HEK293 (cell line): ENCODE data around the gene IDH1.

Experiments
- CTCF ChIA-PET: fragments of 350-600 bp; formaldehyde crosslinking; extraction: SDS; loops from one replicate; lab custom pipeline; 2021; ENCODE audit warnings: antibody characterized with exemption; lab: Yijun Ruan, JAX
- POLR2A ChIA-PET: fragments of 300-600 bp; formaldehyde crosslinking; extraction: SDS; loops from one replicate; lab custom pipeline; 2020; ENCODE audit warnings: antibody characterized with exemption, inconsistent platforms; lab: Yijun Ruan, JAX
- H3K27ac ChIP-seq: fragments of 200-500 bp; sonication (Bioruptor generic); 2 replicates; pipeline ENCODE4 v1.5.1; 2014; ENCODE audit warnings: low read depth, low read length, control low read depth, inconsistent platforms; ENCODE audit errors: extremely low read depth
- H3K36me3 ChIP-seq, 2 experiments: fragments of 200-500 bp in 1 of 2; sonication (Bioruptor generic) in 1 of 2; 1 replicate in 1 of 2; 2 replicates in 1 of 2; pipeline ENCODE4 v1.5.1; 2014 to 2017; ENCODE audit warnings: inconsistent platforms in 2 of 2, low read length in 2 of 2; ENCODE audit not compliant: control insufficient read depth in 2 of 2, insufficient read depth in 1 of 2
- H3K4me1 ChIP-seq: fragments of 200-500 bp; sonication (Bioruptor generic); 2 replicates; pipeline ENCODE4 v1.5.1; 2014; ENCODE audit warnings: mild to moderate bottlenecking, low read length, inconsistent platforms; ENCODE audit not compliant: control insufficient read depth, insufficient read depth
- H3K4me3 ChIP-seq: 2 replicates; pipeline ENCODE4 v1.5.1; 2011; ENCODE audit warnings: low read depth, mild to moderate bottlenecking, control low read depth, low read length, moderate library complexity
- H3K9me3 ChIP-seq: fragments of 200-500 bp; sonication (Bioruptor generic); 2 replicates; pipeline ENCODE4 v1.5.1; 2014; ENCODE audit warnings: low read depth, low read length, inconsistent platforms; ENCODE audit not compliant: control insufficient read depth, insufficient read depth
- EGR2 ChIP-seq: fragments of 450-650 bp; formaldehyde crosslinking; IDR thresholded peaks from 2 replicates; pipeline ENCODE4 v1.5.1; 2016; ENCODE audit warnings: low read depth, missing biosample characterization, missing genetic modification characterization
- GFI1B ChIP-seq: fragments of 450-650 bp; formaldehyde crosslinking; IDR thresholded peaks from 2 replicates; pipeline ENCODE4 v1.5.1; 2016; ENCODE audit warnings: missing biosample characterization, missing genetic modification characterization
- MEIS1 ChIP-seq: sonication (generic); formaldehyde crosslinking; IDR thresholded peaks from 2 replicates; pipeline ENCODE4 v1.8.1; 2022; ENCODE audit warnings: missing genetic modification reagents, mild to moderate bottlenecking, borderline replicate concordance
- OSR2 ChIP-seq: fragments of 450-650 bp; formaldehyde crosslinking; IDR thresholded peaks from 2 replicates; pipeline ENCODE4 v1.5.1; 2016; ENCODE audit warnings: missing biosample characterization, missing genetic modification characterization
- OVOL3 ChIP-seq: fragments of 450-650 bp; formaldehyde crosslinking; IDR thresholded peaks from 2 replicates; pipeline ENCODE4 v1.5.1; 2016; ENCODE audit warnings: missing biosample characterization, missing genetic modification characterization
- PBX3 ChIP-seq: sonication (generic); formaldehyde crosslinking; IDR thresholded peaks from 2 replicates; pipeline ENCODE4 v1.8.1; 2022; ENCODE audit warnings: mild to moderate bottlenecking, moderate library complexity, missing genetic modification reagents
- SALL2 ChIP-seq: fragments of 450-650 bp; formaldehyde crosslinking; IDR thresholded peaks from 2 replicates; pipeline ENCODE4 v1.5.0; 2017; ENCODE audit warnings: missing biosample characterization, mild to moderate bottlenecking, missing genetic modification characterization, borderline replicate concordance
- ZBTB20 ChIP-seq: fragments of 450-650 bp; formaldehyde crosslinking; IDR thresholded peaks from 2 replicates; pipeline ENCODE4 v1.5.1; 2016; ENCODE audit warnings: missing biosample characterization, missing genetic modification characterization
- ZNF133 ChIP-seq: fragments of 450-650 bp; formaldehyde crosslinking; IDR thresholded peaks from 2 replicates; pipeline ENCODE4 v1.5.1; 2016; ENCODE audit warnings: missing biosample characterization, missing genetic modification characterization
- ZNF138 ChIP-seq: fragments of 450-650 bp; formaldehyde crosslinking; IDR thresholded peaks from 2 replicates; pipeline ENCODE4 v1.5.1; 2016; ENCODE audit warnings: missing biosample characterization, missing genetic modification characterization, borderline replicate concordance
- ZNF19 ChIP-seq: fragments of 450-650 bp; formaldehyde crosslinking; IDR thresholded peaks from 2 replicates; pipeline ENCODE4; 2016; ENCODE audit warnings: missing biosample characterization, missing genetic modification characterization, low read depth
- ZNF302 ChIP-seq: fragments of 450-650 bp; formaldehyde crosslinking; IDR thresholded peaks from 2 replicates; pipeline ENCODE4 v1.5.1; 2016; ENCODE audit warnings: missing biosample characterization, missing genetic modification characterization, low read depth
- ZNF311 ChIP-seq: fragments of 450-650 bp; formaldehyde crosslinking; IDR thresholded peaks from 2 replicates; pipeline ENCODE4 v1.5.1; 2017; ENCODE audit warnings: missing biosample characterization, missing genetic modification characterization, borderline replicate concordance
- ZNF398 ChIP-seq: fragments of 450-650 bp; formaldehyde crosslinking; IDR thresholded peaks from 2 replicates; pipeline ENCODE4 v1.5.1; 2017; ENCODE audit warnings: missing biosample characterization, missing genetic modification characterization
- ZNF416 ChIP-seq: fragments of 450-650 bp; formaldehyde crosslinking; IDR thresholded peaks from 2 replicates; pipeline ENCODE4 v1.5.1; 2016; ENCODE audit warnings: missing biosample characterization, missing genetic modification characterization
- ZNF521 ChIP-seq: fragments of 450-650 bp; formaldehyde crosslinking; IDR thresholded peaks from 2 replicates; pipeline ENCODE4 v1.5.1; 2017; ENCODE audit warnings: missing biosample characterization, mild to moderate bottlenecking, missing genetic modification characterization
- ZNF530 ChIP-seq: fragments of 450-650 bp; formaldehyde crosslinking; IDR thresholded peaks from 2 replicates; pipeline ENCODE4 v1.5.1; 2016; ENCODE audit warnings: low read depth, missing biosample characterization, missing genetic modification characterization
- ZNF596 ChIP-seq: fragments of 450-650 bp; IDR thresholded peaks from 2 replicates; pipeline ENCODE4 v1.5.0; 2018; ENCODE audit warnings: missing biosample characterization, mild to moderate bottlenecking, missing genetic modification characterization, moderate library complexity
- ZNF658 ChIP-seq: fragments of 450-650 bp; formaldehyde crosslinking; IDR thresholded peaks from 2 replicates; pipeline ENCODE4; 2016; ENCODE audit warnings: missing biosample characterization, missing genetic modification characterization
- ZNF677 ChIP-seq: fragments of 450-650 bp; IDR thresholded peaks from 2 replicates; pipeline ENCODE4 v1.5.0; 2018; ENCODE audit warnings: missing biosample characterization, mild to moderate bottlenecking, missing genetic modification characterization, moderate library complexity
- ZNF707 ChIP-seq: fragments of 450-650 bp; formaldehyde crosslinking; IDR thresholded peaks from 2 replicates; pipeline ENCODE4 v1.5.1; 2016; ENCODE audit warnings: missing biosample characterization, missing genetic modification characterization
- ZNF76 ChIP-seq: fragments of 450-650 bp; formaldehyde crosslinking; IDR thresholded peaks from 2 replicates; pipeline ENCODE4; 2016; ENCODE audit warnings: low read depth, missing biosample characterization, missing genetic modification characterization, borderline replicate concordance
- ZNF776 ChIP-seq: fragments of 450-650 bp; formaldehyde crosslinking; IDR thresholded peaks from 2 replicates; pipeline ENCODE4 v1.5.0; 2017; ENCODE audit warnings: missing biosample characterization, missing genetic modification characterization, borderline replicate concordance
- ZNF785 ChIP-seq: fragments of 450-650 bp; formaldehyde crosslinking; IDR thresholded peaks from 2 replicates; pipeline ENCODE4 v1.5.1; 2016; ENCODE audit warnings: missing biosample characterization, missing genetic modification characterization
- ZNF791 ChIP-seq: fragments of 450-650 bp; formaldehyde crosslinking; IDR thresholded peaks from 2 replicates; pipeline ENCODE4 v1.5.1; 2016; ENCODE audit warnings: missing biosample characterization, missing genetic modification characterization
- ZSCAN23 ChIP-seq: fragments of 450-650 bp; formaldehyde crosslinking; IDR thresholded peaks from 2 replicates; pipeline ENCODE4 v1.5.1; 2016; ENCODE audit warnings: missing biosample characterization, missing genetic modification characterization
- TF ChIP-seq, protein P1 (sequence below): fragments of 450-650 bp; formaldehyde crosslinking; IDR thresholded peaks from 2 replicates; pipeline ENCODE4 v1.5.1; 2016; ENCODE audit warnings: missing biosample characterization, missing genetic modification characterization, low read depth
- TF ChIP-seq, protein P2 (sequence below): fragments of 450-650 bp; formaldehyde crosslinking; IDR thresholded peaks from 2 replicates; pipeline ENCODE4 v1.5.1; 2017; ENCODE audit warnings: missing biosample characterization, missing genetic modification characterization

Gene IDH1

GRCh38 chr2:208294482-208295024 lies 39.7 kb upstream of the IDH1 start (continued):
- TF ChIP-seq ZNF19 (tag by site-specific recombination) (no peak), ZNF302 (tag by site-specific recombination) (no peak)
- TF ChIP-seq, protein P1, sequence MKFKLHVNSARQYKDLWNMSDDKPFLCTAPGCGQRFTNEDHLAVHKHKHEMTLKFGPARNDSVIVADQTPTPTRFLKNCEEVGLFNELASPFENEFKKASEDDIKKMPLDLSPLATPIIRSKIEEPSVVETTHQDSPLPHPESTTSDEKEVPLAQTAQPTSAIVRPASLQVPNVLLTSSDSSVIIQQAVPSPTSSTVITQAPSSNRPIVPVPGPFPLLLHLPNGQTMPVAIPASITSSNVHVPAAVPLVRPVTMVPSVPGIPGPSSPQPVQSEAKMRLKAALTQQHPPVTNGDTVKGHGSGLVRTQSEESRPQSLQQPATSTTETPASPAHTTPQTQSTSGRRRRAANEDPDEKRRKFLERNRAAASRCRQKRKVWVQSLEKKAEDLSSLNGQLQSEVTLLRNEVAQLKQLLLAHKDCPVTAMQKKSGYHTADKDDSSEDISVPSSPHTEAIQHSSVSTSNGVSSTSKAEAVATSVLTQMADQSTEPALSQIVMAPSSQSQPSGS (tag by site-specific recombination): no peak
- TF ChIP-seq, all 188 proteins: peak for 0

GRCh38 chr2:208285853-208286252 lies 31.0 kb upstream of the IDH1 start:
- no peak overlapping the region for H3K4me3 ChIP-seq
- no peaks in the 10 kb centered on the region for H3K9me3 ChIP-seq
- ChIA-PET POLR2A (no interaction called here), CTCF (interaction anchor here (0.6 kb wide), 1 partner anchor 181 kb away, joined by 3 read pairs; no protein-coding TSS in a partner anchor)
- no peak for TF ChIP-seq ZNF658
- no peak for TF ChIP-seq ZNF398 (tag by site-specific recombination)
- TF ChIP-seq ZNF302 (tag by site-specific recombination): no peak
- TF ChIP-seq, protein P2, sequence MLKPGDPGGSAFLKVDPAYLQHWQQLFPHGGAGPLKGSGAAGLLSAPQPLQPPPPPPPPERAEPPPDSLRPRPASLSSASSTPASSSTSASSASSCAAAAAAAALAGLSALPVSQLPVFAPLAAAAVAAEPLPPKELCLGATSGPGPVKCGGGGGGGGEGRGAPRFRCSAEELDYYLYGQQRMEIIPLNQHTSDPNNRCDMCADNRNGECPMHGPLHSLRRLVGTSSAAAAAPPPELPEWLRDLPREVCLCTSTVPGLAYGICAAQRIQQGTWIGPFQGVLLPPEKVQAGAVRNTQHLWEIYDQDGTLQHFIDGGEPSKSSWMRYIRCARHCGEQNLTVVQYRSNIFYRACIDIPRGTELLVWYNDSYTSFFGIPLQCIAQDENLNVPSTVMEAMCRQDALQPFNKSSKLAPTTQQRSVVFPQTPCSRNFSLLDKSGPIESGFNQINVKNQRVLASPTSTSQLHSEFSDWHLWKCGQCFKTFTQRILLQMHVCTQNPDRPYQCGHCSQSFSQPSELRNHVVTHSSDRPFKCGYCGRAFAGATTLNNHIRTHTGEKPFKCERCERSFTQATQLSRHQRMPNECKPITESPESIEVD (tag by site-specific recombination): no peak
- no peak for TF ChIP-seq OVOL3 (tag by site-specific recombination)
- no peak for TF ChIP-seq ZNF530 (tag by site-specific recombination)
- no peak for TF ChIP-seq ZNF785 (tag by site-specific recombination)
- TF ChIP-seq ZNF76 (tag by site-specific recombination): no peak
- no peak for TF ChIP-seq ZSCAN23 (tag by site-specific recombination)
- TF ChIP-seq ZNF707 (tag by site-specific recombination): no peak
- no peak for TF ChIP-seq ZNF521 (tag by site-specific recombination)
- peaks cover 58 to 71% of the 10 kb centered on the region in 2 experiments for H3K36me3 ChIP-seq
- H3K27ac ChIP-seq: no peak overlapping the region
- no peaks in the 10 kb centered on the region for H3K4me1 ChIP-seq

- Histone ChIP-seq H3K36me3 (peaks cover 63 to 82% of the 10 kb centered on the region in 2 experiments), H3K27ac (no peak overlapping the region), H3K4me3 (no peak overlapping the region), H3K4me1 (no peaks in the 10 kb centered on the region), H3K9me3 (no peaks in the 10 kb centered on the region)
- POLR2A ChIA-PET: no interaction called here
- CTCF ChIA-PET: interaction anchor here (0.5 to 1.3 kb wide), 3 partner anchors 12 to 93 kb away, joined by 3 read pairs; no protein-coding TSS in a partner anchor
- no peak for TF ChIP-seq MEIS1
- no peak for TF ChIP-seq ZNF416 (tag by site-specific recombination)
- TF ChIP-seq ZSCAN23 (tag by site-specific recombination): no peak
- TF ChIP-seq EGR2: no peak
- TF ChIP-seq ZNF791 (tag by site-specific recombination): no peak
- TF ChIP-seq OSR2 (tag by site-specific recombination): no peak
- no peak for TF ChIP-seq ZNF311 (tag by site-specific recombination)
- no peak for TF ChIP-seq SALL2 (tag by site-specific recombination)
- TF ChIP-seq ZNF596 (tag by site-specific recombination): no peak
- TF ChIP-seq ZNF133 (tag by site-specific recombination): no peak
- TF ChIP-seq ZNF776 (tag by site-specific recombination): no peak
- no peak for TF ChIP-seq PBX3
- no peak for TF ChIP-seq GFI1B (tag by site-specific recombination)
- no peak for TF ChIP-seq ZNF677 (tag by site-specific recombination)
- no peak for TF ChIP-seq ZBTB20
- no peak for TF ChIP-seq ZNF138
Observed at GRCh38 chr2:208280933-208281332, 26.1 kb upstream of the IDH1 start.
